ENCODE measurements around the gene CANT1.

- TF ChIP-seq POLR2AphosphoS5 (IDR thresholded peaks at IDR 0.05; ENCODE audit: borderline replicate concordance, low read depth, low read length): no peak
- no peak for TF ChIP-seq EZH2 (IDR thresholded peaks at IDR 0.05)
- TF ChIP-seq FOXP2 (optimal IDR thresholded peaks at IDR 0.05; ENCODE audit: control extremely low read depth, extremely low read length, insufficient read depth): no peak
These were observed 12.8 kb downstream of the CANT1 start for GRCh38 chr17:78996781-78997201.
